ENCODE results near the gene MRPL46. TPM values are rescaled to one million over a fixed set of nuclear protein-coding genes. Genes with fewer than 3 reads are reported as not detected.
A peak's percentile ranks its signal among the peaks of the same experiment; 100 is the strongest.

MRPL46 gene
- total RNA-seq (10 to 100 TPM; 12.0 to 26.4 (median 21.0) TPM), total RNA-seq (2.9 to 23.0 (median 10.0) reads per million in 29 experiments)
- 26.6 TPM for total RNA-seq (2013)

- Mint-ChIP-seq H3K9me3 (no peaks in the 10 kb centered on the region), H3K27ac (peak within 1 kb of the TSS; percentile 98 to 100), H3K4me1 (peaks cover 22 to 37% (median 37%) of the 10 kb centered on the region in 3 donors), H3K4me3 (peak within 1 kb of the TSS; percentile 87 to 94 (median 93)), H3K27me3 (no peaks in the 10 kb centered on the region), H3K36me3 (peaks cover 16% of the 10 kb centered on the region)
- DNase-seq, result peak; percentile 75 to 94 (median 85)
- no peaks in the 10 kb centered on the region for H3K9me3 ChIP-seq
- WGBS (ENCODE audit: insufficient coverage), result under 1% methylated on average over 41 of the region's 55 CpGs
- H3K4me1 ChIP-seq (ENCODE audit: control insufficient read depth in 1 of 2, extremely low read depth in 1 of 2, insufficient read depth in 2 of 2, low read length in 2 of 2), result peaks cover 19 to 20% of the 10 kb centered on the region in 2 experiments
- H3K27me3 ChIP-seq (replicated peaks in 1 of 2; ENCODE audit: control insufficient read depth in 2 of 2, extremely low read depth in 1 of 2, insufficient read depth in 2 of 2, low read length in 1 of 2), result no peaks in the 10 kb centered on the region
- ChIA-PET CTCF (interaction anchor here in 1 of 2 donors (0.8 kb wide), 2 partner anchors 157 to 438 kb away, joined by 5 read pairs; no protein-coding TSS in a partner anchor), POLR2A (no interaction called here)
- ATAC-seq (replicated peaks in 1 of 4), result peak; percentile 92 to 96 (median 94)
- peak within 1 kb of the TSS; percentile 73 to 96 for H3K4me3 ChIP-seq (ENCODE audit: control insufficient read depth in 1 of 2, extremely low read depth in 1 of 2, low read length in 1 of 2)
- peak within 1 kb of the TSS; percentile 92 for H3K27ac ChIP-seq (ENCODE audit: low read length)
- peaks cover 7 to 29% of the 10 kb centered on the region in 2 donors for H3K36me3 ChIP-seq (ENCODE audit: control insufficient read depth in 2 of 2, extremely low read depth in 1 of 2, insufficient read depth in 1 of 2, low read length in 1 of 2)
These were observed at the start of gene MRPL46, which contains the start of gene MRPS11 for GRCh38 chr15:88467073-88467934. Gene MRPL46, minus strand, starts transcription at chr15:88467388. Its CDS starts 11 bp downstream, at chr15:88467377. Gene MRPS11, plus strand, starts transcription at chr15:88467708. Its CDS starts 10 bp downstream, at chr15:88467718.

GRCh38 chr15:88513195-88513594 is 46.0 kb upstream of the MRPL46 start:
- peaks cover 52% of the 10 kb centered on the region for H3K36me3 Mint-ChIP-seq
- CTCF ChIA-PET, result no interaction called here

GRCh38 chr15:88512601-88513000 is 45.4 kb upstream of the MRPL46 start:
- POLR2A ChIA-PET, result no interaction called here
- H3K27me3 Mint-ChIP-seq, result no peaks in the 10 kb centered on the region
- peaks cover 53% of the 10 kb centered on the region for H3K36me3 Mint-ChIP-seq
- H3K4me1 Mint-ChIP-seq, result peaks cover 0 to 4% (median 0%) of the 10 kb centered on the region in 3 donors
- 100% methylated on average over 2 of the region's 5 CpGs for WGBS (ENCODE audit: insufficient coverage)
- Histone ChIP-seq H3K4me1 (ENCODE audit: control insufficient read depth in 1 of 2, extremely low read depth in 1 of 2, insufficient read depth in 2 of 2, low read length in 2 of 2) (no peaks in the 10 kb centered on the region), H3K27me3 (replicated peaks in 1 of 2; ENCODE audit: control insufficient read depth in 2 of 2, extremely low read depth in 1 of 2, insufficient read depth in 2 of 2, low read length in 1 of 2) (no peaks in the 10 kb centered on the region), H3K4me3 (ENCODE audit: control insufficient read depth in 1 of 2, extremely low read depth in 1 of 2, low read length in 1 of 2) (no peak overlapping the region), H3K27ac (ENCODE audit: low read length) (no peak overlapping the region), H3K9me3 (no peaks in the 10 kb centered on the region), H3K36me3 (ENCODE audit: control insufficient read depth in 2 of 2, extremely low read depth in 1 of 2, insufficient read depth in 1 of 2, low read length in 1 of 2) (peaks cover 2 to 33% of the 10 kb centered on the region in 2 donors)
- ATAC-seq (replicated peaks in 1 of 4) (no peak), DNase-seq (no peak)
- CTCF ChIA-PET, result no interaction called here
- H3K4me3 Mint-ChIP-seq, result no peak overlapping the region
- no peak overlapping the region for H3K27ac Mint-ChIP-seq
- no peaks in the 10 kb centered on the region for H3K9me3 Mint-ChIP-seq

More at GRCh38 chr15:88513195-88513594, 46.0 kb upstream of the MRPL46 start:
- ATAC-seq (replicated peaks in 1 of 4) (no peak), DNase-seq (no peak)
- no peaks in the 10 kb centered on the region for H3K27me3 ChIP-seq (replicated peaks in 1 of 2; ENCODE audit: control insufficient read depth in 2 of 2, extremely low read depth in 1 of 2, insufficient read depth in 2 of 2, low read length in 1 of 2)
- no peak overlapping the region for H3K27ac Mint-ChIP-seq
- no peaks in the 10 kb centered on the region for H3K9me3 ChIP-seq
- H3K4me1 ChIP-seq (ENCODE audit: control insufficient read depth in 1 of 2, extremely low read depth in 1 of 2, insufficient read depth in 2 of 2, low read length in 2 of 2), result no peaks in the 10 kb centered on the region
- no CpG with 5 or more reads among the region's 5 CpGs for WGBS (ENCODE audit: insufficient coverage)
- H3K4me3 Mint-ChIP-seq, result no peak overlapping the region
- H3K4me1 Mint-ChIP-seq, result peaks cover 0 to 4% (median 0%) of the 10 kb centered on the region in 3 donors
- peaks cover 0 to 33% of the 10 kb centered on the region in 2 donors for H3K36me3 ChIP-seq (ENCODE audit: control insufficient read depth in 2 of 2, extremely low read depth in 1 of 2, insufficient read depth in 1 of 2, low read length in 1 of 2)
- no peaks in the 10 kb centered on the region for H3K9me3 Mint-ChIP-seq
- H3K27ac ChIP-seq (ENCODE audit: low read length), result no peak overlapping the region
- POLR2A ChIA-PET, result no interaction called here
- H3K27me3 Mint-ChIP-seq, result no peaks in the 10 kb centered on the region
- no peak overlapping the region for H3K4me3 ChIP-seq (ENCODE audit: control insufficient read depth in 1 of 2, extremely low read depth in 1 of 2, low read length in 1 of 2)

- no peak for DNase-seq
- H3K27ac ChIP-seq (ENCODE audit: low read length), result no peak overlapping the region
- no peaks in the 10 kb centered on the region for H3K9me3 ChIP-seq
- no peaks in the 10 kb centered on the region for H3K27me3 ChIP-seq (replicated peaks in 1 of 2; ENCODE audit: control insufficient read depth in 2 of 2, extremely low read depth in 1 of 2, insufficient read depth in 2 of 2, low read length in 1 of 2)
- peaks cover 4 to 33% of the 10 kb centered on the region in 2 donors for H3K36me3 ChIP-seq (ENCODE audit: control insufficient read depth in 2 of 2, extremely low read depth in 1 of 2, insufficient read depth in 1 of 2, low read length in 1 of 2)
- H3K9me3 Mint-ChIP-seq, result no peaks in the 10 kb centered on the region
- ChIA-PET CTCF (no interaction called here), POLR2A (no interaction called here)
- 86% methylated on average over 3 of the region's 3 CpGs for WGBS (ENCODE audit: insufficient coverage)
- no peak for ATAC-seq (replicated peaks in 1 of 4)
- H3K27ac Mint-ChIP-seq, result no peak overlapping the region
- no peak overlapping the region for H3K4me3 Mint-ChIP-seq
- H3K36me3 Mint-ChIP-seq, result peaks cover 58% of the 10 kb centered on the region
- H3K4me3 ChIP-seq (ENCODE audit: control insufficient read depth in 1 of 2, extremely low read depth in 1 of 2, low read length in 1 of 2), result no peak overlapping the region
- H3K4me1 Mint-ChIP-seq, result peaks cover 0 to 4% (median 0%) of the 10 kb centered on the region in 3 donors
- no peaks in the 10 kb centered on the region for H3K27me3 Mint-ChIP-seq
- H3K4me1 ChIP-seq (ENCODE audit: control insufficient read depth in 1 of 2, extremely low read depth in 1 of 2, insufficient read depth in 2 of 2, low read length in 2 of 2), result no peaks in the 10 kb centered on the region
These were observed 44.9 kb upstream of the MRPL46 start for GRCh38 chr15:88512078-88512477.

GRCh38 chr15:88511161-88511560 is 44.0 kb upstream of the MRPL46 start:
- Histone ChIP-seq H3K4me3 (ENCODE audit: control insufficient read depth in 1 of 2, extremely low read depth in 1 of 2, low read length in 1 of 2) (no peak overlapping the region), H3K36me3 (ENCODE audit: control insufficient read depth in 2 of 2, extremely low read depth in 1 of 2, insufficient read depth in 1 of 2, low read length in 1 of 2) (peaks cover 4 to 33% of the 10 kb centered on the region in 2 donors), H3K27me3 (replicated peaks in 1 of 2; ENCODE audit: control insufficient read depth in 2 of 2, extremely low read depth in 1 of 2, insufficient read depth in 2 of 2, low read length in 1 of 2) (no peaks in the 10 kb centered on the region), H3K4me1 (ENCODE audit: control insufficient read depth in 1 of 2, extremely low read depth in 1 of 2, insufficient read depth in 2 of 2, low read length in 2 of 2) (no peaks in the 10 kb centered on the region), H3K27ac (ENCODE audit: low read length) (no peak overlapping the region), H3K9me3 (no peaks in the 10 kb centered on the region)
- WGBS (ENCODE audit: insufficient coverage), result 94% methylated on average over 2 of the region's 2 CpGs
- CTCF ChIA-PET, result no interaction called here
- Mint-ChIP-seq H3K4me1 (peaks cover 0 to 4% (median 0%) of the 10 kb centered on the region in 3 donors), H3K27ac (no peak overlapping the region), H3K9me3 (no peaks in the 10 kb centered on the region), H3K36me3 (peaks cover 53% of the 10 kb centered on the region), H3K27me3 (no peaks in the 10 kb centered on the region), H3K4me3 (no peak overlapping the region)
- ATAC-seq (replicated peaks in 1 of 4) (no peak), DNase-seq (no peak)
- POLR2A ChIA-PET, result no interaction called here

GRCh38 chr15:88509964-88510363 is 42.8 kb upstream of the MRPL46 start:
- Mint-ChIP-seq H3K4me3 (no peak overlapping the region), H3K27me3 (no peaks in the 10 kb centered on the region), H3K4me1 (peaks cover 0 to 4% (median 0%) of the 10 kb centered on the region in 3 donors), H3K36me3 (peaks cover 61% of the 10 kb centered on the region), H3K27ac (no peak overlapping the region), H3K9me3 (no peaks in the 10 kb centered on the region)
- ChIA-PET POLR2A (no interaction called here), CTCF (interaction anchor here in 1 of 2 donors (0.7 kb wide), 1 partner anchor 188 kb away, joined by 3 read pairs; no protein-coding TSS in a partner anchor)
- H3K4me1 ChIP-seq (ENCODE audit: control insufficient read depth in 1 of 2, extremely low read depth in 1 of 2, insufficient read depth in 2 of 2, low read length in 2 of 2), result no peaks in the 10 kb centered on the region
- no peaks in the 10 kb centered on the region for H3K27me3 ChIP-seq (replicated peaks in 1 of 2; ENCODE audit: control insufficient read depth in 2 of 2, extremely low read depth in 1 of 2, insufficient read depth in 2 of 2, low read length in 1 of 2)
- peaks cover 4 to 33% of the 10 kb centered on the region in 2 donors for H3K36me3 ChIP-seq (ENCODE audit: control insufficient read depth in 2 of 2, extremely low read depth in 1 of 2, insufficient read depth in 1 of 2, low read length in 1 of 2)
- no peak overlapping the region for H3K4me3 ChIP-seq (ENCODE audit: control insufficient read depth in 1 of 2, extremely low read depth in 1 of 2, low read length in 1 of 2)
- no peak overlapping the region for H3K27ac ChIP-seq (ENCODE audit: low read length)
- ATAC-seq (replicated peaks in 1 of 4) (no peak), DNase-seq (no peak)
- no peaks in the 10 kb centered on the region for H3K9me3 ChIP-seq
